A673 (cell line): ENCODE results near the gene MMD.

Experiments
- EZH2 ChIP-seq: fragments of 200-600 bp; sonication (generic); IDR thresholded peaks from 2 replicates; pipeline ENCODE4 v1.6.1; 2017; ENCODE audit warnings: borderline replicate concordance, low read depth, mild to moderate bottlenecking, mixed read lengths, antibody characterized with exemption, low read length; ENCODE audit not compliant: poor library complexity, severe bottlenecking
- TF ChIP-seq, protein P1 (sequence below): fragments of 300-800, 200-600 bp; sonication (generic); conservative IDR thresholded peaks from 2 replicates; pipeline ENCODE4 v1.5.1; 2017; ENCODE audit warnings: low read depth, mild to moderate bottlenecking, antibody characterized with exemption, low read length, moderate library complexity, mixed read lengths

DNA sequence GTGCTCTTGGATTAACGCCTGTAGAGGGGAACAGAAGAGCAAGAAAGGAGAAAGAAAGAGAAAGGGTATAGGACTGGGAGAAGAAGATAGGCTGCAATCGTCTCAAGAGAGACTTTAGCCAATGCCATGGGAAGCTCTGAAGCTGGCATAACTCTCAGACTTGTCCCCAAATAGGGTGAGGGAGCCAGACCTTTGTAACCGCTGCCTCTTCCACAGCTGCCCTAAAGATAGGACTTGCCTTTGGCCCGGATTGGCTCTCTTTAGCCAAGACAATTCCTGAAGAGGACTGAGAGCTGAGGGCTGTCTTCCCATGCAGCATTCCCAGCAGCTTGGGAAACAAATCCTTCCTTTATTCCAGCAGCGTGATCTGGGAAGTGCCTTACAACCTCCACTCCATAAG is 20.8 kb upstream of the MMD start:
- TF ChIP-seq, protein P1, sequence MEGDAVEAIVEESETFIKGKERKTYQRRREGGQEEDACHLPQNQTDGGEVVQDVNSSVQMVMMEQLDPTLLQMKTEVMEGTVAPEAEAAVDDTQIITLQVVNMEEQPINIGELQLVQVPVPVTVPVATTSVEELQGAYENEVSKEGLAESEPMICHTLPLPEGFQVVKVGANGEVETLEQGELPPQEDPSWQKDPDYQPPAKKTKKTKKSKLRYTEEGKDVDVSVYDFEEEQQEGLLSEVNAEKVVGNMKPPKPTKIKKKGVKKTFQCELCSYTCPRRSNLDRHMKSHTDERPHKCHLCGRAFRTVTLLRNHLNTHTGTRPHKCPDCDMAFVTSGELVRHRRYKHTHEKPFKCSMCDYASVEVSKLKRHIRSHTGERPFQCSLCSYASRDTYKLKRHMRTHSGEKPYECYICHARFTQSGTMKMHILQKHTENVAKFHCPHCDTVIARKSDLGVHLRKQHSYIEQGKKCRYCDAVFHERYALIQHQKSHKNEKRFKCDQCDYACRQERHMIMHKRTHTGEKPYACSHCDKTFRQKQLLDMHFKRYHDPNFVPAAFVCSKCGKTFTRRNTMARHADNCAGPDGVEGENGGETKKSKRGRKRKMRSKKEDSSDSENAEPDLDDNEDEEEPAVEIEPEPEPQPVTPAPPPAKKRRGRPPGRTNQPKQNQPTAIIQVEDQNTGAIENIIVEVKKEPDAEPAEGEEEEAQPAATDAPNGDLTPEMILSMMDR, result no peak
- TF ChIP-seq EZH2, result no peak
